Kidney capillary endothelial cell (primary cell): Measurements from ENCODE around the gene LILRA6.
"Not testable (repeated sequence)": the region's sequence is repeated elsewhere in the genome, so short reads cannot be mapped to it uniquely, and the experiment has no call there.

Experiments used
- DNase-seq: peaks from one replicate; pipeline ENCODE4 v3.0.0-alpha.2; 2018; ENCODE audit warnings: low spot score

The LILRA6 gene

DNA sequence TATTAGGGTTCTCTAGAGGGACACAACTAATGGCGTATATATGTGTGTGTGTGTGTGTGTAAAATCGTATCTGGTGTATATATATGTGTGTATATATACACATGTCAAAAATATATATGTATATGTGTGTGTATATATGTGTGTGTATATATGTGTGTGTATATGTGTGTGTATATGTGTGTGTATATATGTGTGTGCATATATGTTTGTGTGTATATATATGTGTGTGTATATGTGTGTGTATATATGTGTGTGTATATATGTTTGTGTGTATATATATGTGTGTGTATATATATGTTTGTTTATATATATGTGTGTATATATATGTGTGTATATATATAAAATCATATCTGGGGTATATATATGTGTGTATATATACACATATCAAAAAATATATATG, 19.9 kb upstream of the LILRA6 start:
- DNase-seq: no peak

DNA sequence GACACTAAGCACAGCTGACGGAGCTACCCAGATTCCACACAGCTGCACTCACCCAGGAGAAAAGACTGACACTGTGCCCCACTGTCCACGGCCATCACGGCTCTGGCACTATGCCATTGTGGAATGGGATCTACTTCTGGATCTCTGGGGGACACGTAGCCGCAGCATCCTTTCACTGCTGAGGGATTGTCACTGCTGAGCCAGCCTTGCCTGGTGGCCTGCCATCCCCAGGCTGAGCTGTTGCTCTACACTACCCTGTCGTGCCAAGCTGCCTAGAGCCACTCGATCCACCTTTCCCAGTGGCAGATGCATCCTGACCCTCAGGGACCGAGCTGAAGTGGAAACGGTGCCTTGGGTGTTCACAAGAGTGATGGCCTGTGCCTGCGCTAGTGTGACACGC, 19.5 kb upstream of the LILRA6 start:
- DNase-seq: no peak

DNA sequence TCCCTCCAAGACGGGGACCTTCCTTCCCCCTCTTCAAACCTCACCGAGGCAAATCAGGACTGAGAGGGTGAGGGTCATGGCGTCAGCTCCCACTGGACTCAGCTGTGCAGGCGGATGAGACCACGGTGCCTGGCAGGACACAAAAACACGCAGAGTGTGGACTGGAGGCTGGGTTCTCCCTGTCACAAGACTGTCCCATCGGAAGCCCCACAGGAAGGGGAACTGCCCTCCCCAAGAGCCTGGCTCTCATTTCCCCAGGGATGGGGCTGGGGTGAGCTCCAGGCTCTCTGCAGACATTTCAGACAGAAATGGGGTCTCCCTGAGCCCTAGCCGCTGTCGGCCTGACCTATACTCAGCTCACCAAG, 14.5 kb upstream of the LILRA6 start, which contains the start of gene LILRB5:
LILRB5 (minus strand) TSS at position 158 of the 365 bp plus-strand sequence; CDS start at position 78, 80 bp downstream.
- no peak for DNase-seq

DNA sequence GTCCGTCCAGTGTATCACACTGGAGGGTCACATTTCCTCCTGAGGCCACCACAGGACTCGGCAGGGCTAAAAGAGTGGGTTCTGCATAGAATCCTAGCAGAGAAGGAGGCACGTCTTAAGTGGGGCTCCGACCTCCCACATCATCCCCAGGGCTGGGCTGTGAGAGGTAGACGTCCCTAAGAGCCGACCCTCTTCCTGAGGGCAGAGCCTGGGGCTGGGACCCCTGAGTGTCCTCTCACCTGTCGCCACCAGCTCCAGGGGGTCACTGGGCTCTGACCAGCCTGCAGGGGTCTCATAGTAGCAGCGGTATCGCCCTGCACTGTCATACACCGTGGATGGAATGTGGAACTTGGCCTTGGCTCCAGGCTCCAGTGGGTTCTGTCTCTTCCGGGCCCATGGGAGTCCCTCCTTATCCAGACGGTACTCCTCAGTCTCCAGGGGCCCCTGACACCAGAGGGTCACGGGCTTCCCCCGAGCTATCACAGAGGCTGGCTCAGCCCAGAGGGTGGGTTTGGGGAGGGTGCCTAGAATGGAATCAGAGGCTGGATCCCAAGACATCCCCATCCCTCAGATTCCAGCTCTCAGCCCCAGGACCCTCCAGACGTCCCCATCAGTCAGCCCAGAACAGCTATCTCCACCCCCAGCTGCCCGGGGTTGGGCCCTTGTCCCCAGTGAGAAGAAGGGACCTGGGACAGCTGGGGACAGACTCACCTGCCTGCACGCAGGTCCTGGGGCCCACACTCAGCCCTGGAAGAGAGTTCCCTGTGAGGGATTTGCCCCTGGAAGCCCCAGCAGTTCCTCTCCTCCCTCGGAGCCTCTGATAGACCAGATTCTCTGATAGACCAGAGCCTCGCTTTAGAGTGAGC, 13.9 kb upstream of the LILRA6 start:
- DNase-seq: no peak

DNA sequence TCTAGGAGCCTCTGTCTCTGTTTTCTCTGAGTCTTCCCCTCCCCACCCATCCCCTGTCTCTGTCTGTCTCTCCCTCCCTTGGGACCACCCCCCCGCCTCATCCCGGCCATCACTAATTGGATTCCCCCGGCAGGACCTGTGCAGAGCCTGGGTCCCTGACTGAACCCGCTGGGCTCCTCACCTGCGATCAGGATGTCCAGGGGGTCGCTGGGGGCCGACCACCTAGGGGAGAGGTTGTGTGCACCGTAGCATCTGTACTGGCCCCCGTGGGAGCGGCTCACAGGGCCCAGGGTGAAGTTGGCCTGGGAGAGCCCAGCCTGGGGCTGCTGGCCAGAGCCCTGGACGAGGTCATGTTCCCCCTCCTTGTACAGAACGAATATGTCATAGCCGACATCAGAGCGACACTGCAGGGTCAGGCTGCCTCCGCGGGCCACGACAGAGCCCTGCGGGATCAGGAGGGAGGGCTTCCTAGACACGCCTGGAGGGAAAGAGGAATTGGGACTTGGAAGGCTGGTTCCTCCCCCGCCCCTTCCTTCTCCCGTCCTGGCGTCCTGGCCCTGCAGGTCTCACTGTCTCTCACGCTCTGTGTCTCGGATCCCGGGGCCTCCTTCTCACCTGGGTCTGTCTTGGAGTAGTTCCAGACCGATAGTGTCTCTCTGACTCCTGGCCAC, 12.7 kb upstream of the LILRA6 start:
- no peak for DNase-seq

DNA sequence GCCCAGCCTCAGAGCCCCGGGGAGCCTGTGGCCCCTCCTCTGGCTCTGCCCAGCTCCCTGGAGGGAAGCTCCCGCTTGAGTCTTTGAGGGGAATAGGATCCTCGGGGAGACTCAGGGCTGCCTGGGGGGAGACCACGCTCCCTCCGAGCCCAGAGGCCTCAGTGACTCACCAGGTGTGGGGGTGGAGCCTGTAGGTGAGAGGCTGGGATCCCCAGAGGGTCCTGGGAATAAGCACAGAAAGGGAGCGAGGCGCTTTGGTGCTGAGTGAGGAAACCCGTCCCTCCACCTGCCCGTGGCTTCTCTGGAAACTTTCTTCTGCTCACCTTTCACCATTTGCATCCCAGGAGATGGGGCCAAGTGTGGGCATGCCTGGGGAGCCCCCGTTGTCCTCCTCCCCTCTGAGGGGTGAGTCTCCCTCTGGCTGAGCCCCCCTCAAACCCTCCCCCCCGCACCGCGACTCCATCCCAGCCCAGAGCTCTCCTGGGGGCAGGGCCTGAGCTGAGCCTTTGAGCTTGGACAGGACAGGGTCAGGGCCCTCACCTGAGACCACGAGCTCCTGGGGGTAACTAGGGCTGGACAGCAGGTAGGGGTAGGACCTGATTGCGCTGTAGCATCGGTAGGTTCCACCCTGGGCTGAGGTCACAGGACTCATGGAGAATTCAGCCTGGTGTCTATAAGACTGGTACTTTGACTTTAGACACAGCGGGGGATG, 11.8 kb upstream of the LILRA6 start:
- DNase-seq: no peak

DNA sequence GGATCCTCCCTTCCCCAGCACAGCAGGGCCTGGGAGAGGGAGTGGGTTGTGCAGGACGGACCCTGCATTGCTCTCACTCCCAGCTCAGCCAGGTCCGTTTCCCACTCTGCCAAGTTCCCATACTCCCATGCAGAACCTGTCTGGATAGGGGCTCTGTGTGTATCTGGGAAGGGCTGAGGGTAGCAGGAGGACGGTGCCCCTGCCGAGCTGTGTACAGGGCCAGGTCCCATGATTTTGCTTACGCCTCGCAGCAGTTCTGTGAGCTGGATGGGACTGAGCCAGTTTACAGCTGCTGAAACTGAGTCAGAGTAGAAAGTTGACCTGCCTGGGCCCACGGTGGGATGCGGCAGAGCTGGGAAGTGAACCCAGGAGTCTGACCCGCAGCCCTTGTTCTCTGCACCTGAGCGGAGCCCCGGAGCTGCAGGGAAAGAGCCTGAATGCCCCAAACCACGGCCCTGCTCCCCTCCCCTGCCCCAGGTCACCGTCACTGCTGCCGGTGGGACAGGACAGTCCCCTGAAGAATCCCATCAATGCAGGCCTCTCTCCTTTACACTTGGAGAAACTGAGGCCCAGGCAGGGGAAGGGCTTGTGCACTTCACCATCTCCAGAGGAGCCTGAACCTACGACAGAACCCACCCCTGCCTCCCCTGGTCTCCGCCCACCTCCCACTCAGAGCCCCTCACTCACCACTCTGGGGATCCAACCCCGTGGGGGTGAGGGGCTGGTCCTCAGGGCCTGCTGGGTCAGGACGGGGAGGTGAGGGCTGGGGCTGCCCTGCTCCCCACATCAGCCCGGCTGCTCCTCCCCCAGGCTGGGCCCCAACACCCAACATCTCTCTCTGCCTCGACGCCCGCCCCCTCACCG, 11.0 kb upstream of the LILRA6 start:
- DNase-seq: no peak

DNA sequence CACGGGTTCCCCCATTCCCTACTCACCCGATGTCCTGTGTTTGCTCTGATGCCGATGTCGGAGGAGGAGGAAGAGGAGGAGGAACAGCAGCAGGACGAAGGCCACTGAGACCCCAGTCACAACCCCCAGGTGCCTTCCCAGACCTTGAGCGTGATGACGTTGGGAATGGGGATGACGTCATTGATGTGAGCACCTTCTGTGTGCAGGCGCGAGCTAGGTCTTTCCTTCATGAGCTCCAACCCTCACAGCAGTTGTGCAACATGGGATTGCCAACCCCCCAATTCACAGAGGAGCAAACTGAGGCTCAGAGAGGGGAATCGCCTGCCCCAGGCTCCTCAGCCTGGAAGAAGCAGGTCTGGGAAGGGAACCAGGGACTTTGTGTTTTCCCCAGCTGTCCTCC, 10.3 kb upstream of the LILRA6 start:
- DNase-seq: no peak

DNA sequence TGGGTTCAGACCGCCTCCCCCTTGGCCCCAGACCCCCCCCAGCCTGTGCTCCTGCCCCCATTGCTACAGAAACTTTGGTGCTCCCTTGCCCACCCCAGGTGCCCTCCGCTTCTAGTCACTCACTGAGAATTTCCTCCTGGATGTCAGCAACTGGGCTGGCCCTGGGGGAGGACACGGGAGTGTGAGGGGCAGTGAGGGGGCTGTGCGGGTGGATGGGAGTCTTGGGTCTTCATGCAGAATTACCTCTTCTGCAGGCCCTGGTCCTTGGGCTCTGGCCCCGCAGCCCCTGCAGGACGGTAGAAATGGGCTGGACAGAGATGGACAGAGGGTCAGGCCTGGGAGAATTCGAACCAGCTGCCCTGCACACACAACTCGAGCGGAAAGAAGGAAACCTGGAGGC, 9.7 kb upstream of the LILRA6 start:
- no peak for DNase-seq

DNA sequence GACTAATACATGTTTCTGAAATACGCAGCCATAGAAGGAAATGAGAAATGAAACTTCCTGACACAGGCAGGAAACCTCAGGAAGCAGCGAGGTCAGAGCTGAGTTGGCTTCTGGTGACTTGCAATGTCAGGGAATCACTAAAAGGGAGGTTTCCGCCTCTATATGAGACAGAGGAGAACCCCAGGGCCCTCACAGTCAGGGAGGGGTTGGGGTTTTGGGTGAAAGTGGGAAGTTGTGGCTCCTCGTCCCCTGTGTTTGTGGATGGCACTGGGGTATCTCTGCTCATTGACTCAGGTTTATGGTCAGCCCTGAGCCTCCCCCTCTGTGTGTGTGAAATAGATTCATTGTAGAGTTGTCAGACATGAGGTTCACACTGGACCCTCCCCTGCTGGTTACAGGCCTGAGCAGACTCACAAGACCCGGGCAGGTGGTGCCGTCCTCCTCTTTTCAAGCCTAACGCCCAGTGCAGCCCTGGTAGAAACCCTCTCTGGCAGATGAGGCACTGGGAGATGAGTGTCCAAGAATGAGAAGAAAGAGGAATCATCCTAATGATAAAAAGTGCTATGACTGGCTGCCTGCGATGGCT, 5.5 kb upstream of the LILRA6 start:
- DNase-seq: peak; percentile 90

DNA sequence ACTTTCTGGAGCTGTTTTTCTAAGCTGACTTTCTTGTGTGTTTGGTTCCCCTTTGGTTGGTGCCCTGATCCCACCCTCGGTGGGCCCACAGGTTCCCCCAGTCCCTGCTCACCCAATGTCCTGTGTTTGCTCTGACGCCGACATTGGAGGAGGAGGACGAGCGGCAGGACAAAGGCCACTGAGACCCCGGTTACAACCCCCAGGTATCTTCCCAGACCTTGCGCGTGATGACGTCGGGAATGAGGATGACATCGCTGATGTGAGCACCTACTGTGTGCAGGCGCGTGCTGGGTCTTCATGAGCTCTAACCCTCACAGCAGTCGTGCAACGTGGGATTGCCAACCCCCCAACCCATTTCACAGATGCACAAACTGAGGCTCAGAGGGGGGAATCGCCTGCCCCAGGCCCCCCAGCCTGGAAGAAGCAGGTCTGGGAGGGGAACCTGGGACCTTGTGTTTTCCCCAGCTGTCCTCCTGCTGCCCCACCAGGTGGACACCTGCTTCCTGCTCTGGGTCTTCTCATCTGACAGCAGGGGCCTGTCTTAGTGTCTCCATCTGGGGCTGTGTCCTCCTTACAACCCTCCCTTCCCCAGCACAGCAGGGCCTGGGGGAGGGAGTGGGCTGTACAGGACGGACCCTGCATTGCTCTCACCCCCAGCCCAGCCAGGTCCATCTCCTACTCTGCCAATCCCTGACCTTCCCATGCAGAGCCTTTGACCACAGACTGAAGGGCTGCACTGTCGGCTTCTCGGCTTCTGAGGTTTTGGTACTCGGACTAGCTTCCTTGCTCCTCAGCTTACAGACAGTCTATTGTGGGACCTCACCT, 4.7 kb upstream of the LILRA6 start:
- DNase-seq: no peak

DNA sequence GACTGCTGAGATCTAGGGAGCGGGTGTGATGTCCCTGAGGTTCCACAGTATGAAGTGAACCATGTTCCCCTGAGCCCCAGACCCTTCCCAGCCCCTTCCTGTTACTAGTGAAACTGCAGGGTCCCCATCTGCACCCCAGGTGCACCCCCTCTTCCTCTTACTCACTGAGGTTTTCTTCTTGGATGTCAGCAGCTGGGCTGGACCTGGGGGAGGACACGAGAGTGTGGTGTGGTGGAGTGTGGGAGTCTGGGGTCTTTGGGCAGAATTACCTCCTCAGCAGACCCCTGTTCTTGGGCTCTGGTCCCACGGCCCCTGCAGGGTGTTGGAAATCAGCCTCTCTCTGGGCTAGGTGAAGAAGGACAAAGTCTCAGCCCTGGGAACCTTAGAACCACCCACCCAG, 3.3 kb upstream of the LILRA6 start:
- DNase-seq: no peak

DNA sequence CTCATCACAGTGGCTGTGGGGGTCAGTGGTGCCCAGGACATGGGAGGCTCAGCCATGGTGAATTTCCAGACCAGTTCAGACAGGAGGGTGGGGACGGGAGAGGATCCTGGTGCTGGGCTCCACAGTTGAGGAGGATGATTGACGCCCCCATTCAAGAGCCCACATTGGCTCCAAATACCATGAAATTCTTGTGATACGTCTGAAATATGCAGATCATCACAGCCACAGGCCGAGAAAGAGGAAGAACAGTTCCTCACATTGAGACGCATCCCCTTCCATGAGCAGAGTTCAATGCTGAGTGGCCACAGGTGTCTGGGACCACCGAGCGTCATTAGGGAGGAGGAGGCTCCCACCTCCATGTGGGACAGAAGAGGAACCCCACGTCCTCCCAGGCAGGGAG, 1.2 kb upstream of the LILRA6 start:
- DNase-seq: not testable (repeated sequence)

DNA sequence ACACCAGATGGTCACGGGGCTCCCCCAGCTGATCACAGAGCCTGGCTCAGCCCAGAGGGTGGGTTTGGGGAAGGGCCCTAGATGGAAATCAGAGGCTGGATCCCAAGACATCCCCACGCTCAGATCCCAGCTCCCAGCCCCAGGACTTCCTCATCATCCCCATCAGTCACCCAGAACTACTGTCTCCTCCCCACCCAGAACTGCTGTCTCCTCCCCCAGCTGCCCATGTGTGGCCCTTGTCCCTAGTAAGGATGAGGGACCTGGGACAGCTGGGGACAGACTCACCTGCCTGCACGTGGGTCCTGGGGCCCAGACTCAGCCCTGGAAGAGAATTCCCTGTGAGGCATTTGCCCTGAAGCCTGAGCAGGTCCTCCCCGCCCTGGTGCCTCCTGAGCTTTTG, 356 bp downstream of the LILRA6 start:
- DNase-seq: not testable (repeated sequence)

DNA sequence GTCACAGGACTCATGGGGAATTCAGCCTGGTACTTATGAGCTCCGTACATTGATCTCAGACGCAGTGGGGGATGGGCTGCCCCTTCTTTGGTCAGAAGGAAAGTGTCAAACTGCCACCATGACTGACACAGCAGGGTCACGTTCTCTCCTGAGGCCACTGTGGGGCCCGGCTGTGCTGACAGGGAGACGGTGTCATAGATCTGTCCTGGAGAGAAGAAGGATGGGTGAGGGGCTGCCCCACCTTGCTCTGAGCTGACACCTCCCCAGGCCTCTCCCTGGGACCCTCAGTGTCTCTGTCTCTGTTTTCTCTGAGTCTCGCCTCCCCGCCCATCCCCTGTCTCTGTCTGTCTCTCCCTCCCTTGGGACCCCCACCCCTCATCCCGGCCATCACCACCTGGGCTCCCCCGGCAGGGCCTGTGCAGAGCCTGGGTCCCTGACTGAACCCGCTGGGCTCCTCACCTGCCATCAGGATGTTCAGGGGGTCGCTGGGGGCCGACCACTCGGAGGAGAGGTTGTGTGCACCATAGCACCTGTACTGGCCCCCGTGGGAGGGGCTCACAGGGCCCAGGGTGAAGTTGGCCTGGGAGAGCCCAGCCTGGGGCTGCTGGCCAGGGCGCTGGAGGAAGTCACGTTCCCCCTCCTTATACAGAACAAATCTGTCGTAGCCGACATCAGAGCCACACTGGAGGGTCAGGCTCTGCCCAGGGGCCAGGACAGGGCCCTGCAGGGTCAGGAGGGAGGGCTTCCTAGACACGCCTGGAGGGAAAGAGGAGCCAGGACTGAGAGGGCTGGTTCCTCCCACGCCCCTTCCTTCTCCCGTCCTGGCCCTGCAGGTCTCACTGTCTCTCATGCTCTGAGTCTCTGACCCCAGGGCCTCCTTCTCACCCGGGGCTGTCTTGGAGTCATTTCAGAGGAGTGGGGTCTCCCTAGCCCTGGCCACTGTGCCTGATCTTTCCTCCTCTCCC, 1.9 kb downstream of the LILRA6 start:
- not testable (repeated sequence) for DNase-seq

DNA sequence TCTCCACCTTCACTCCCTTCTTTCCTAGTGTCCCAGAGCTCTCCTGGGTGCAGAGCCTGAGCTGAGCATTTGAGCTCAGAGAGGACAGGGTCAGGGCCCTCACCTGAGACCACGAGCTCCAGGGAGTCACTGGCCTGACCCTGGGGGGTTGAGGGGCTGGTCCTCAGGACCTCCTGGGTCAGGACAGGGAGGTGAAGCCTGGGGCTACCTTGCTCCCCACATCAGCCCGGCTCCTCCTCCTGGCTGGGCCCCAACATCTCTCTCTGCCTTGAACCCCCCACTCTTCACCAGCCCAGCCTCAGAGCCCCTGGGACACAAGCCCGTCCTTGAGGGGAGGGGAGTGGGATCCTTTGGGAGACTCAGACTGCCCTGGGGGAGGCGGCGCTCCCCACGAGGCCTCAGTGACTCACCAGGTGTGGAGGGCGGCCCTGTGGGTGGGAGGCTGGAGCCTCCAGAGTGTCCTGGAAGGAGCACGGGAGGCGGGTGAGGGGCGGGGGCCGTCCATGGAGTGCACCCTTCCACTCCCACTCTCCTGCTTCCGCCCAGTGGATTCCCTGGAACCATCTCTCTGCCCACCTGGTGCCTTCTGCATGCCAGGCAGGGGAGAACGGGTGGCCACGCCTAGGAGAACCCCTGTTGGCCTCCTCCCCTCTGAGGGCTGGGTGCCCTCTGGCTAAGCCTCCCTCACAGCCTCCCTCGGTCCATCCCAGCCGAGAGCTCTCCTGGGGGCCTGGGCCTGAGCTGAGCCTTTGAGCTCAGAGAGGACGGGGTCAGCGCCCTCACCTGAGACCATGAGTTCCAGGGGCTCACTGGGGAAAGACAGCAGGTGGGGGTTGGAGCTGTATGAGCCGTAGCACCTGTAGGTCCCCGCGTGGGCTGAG, 2.9 kb downstream of the LILRA6 start:
- not testable (repeated sequence) for DNase-seq

DNA sequence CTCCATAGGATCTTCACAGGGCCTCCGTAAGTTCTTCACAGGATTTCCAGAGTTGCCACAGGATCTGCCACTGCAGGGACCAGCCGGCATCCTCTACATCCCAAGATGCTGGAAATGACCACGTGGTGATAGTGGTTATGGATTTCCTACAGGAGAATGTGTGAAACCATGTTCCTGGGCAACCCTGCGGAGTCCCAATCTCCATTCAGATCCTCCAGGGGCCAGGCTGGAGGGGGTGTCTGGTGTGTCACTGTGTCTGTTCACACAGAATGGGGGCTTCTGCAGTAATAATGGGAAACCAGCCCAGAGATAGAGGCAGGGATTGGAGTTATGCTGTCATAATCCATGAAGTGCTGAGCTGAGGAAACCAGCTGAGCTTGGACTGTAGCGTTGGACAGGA, 8.6 kb downstream of the LILRA6 start:
- DNase-seq: no peak
